H1 (cell line): ENCODE results near the gene TFPT. TPM values are rescaled to one million over a fixed set of nuclear protein-coding genes. Genes with fewer than 3 reads are reported as not detected.

Experiments used
- CTCF ChIA-PET: fragments of 300-600 bp; sonication (Branson Sonifier 250); formaldehyde crosslinking; loops from one replicate; lab custom pipeline; 2021; ENCODE audit not compliant: partially characterized antibody; lab: Charles Lee
- POLR2A ChIA-PET: fragments of 300-600 bp; sonication (Branson Sonifier 250); formaldehyde crosslinking; loops from one replicate; lab custom pipeline; 2021; ENCODE audit warnings: inconsistent platforms; ENCODE audit not compliant: partially characterized antibody; lab: Charles Lee
- DNase-seq, 2 experiments: peaks; one replicate each; pipeline versions ENCODE4 v3.0.0 to v3.0.0-alpha.2; 2010 to 2022; ENCODE audit warnings: low spot score in 2 of 2, low read depth in 1 of 2, mixed read lengths in 1 of 2
- FAIRE-seq: peaks from 2 replicates; lab custom pipeline; 2011; peaks lifted over from hg19 to GRCh38; lab: Jason Lieb, UNC
- H2AFZ ChIP-seq: 2 replicates; pipeline ENCODE4 v1.8.1; 2012; ENCODE audit warnings: low read length, inconsistent platforms
- H2AK5ac ChIP-seq: 2 replicates; pipeline ENCODE4 v1.6.1; 2013; ENCODE audit warnings: low read depth, low read length
- H2BK120ac ChIP-seq: replicated peaks from 2 replicates; pipeline ENCODE3; 2013; ENCODE audit warnings: low read depth, low read length, inconsistent platforms
- H2BK12ac ChIP-seq: 2 replicates; pipeline ENCODE4 v1.6.1; 2013; ENCODE audit warnings: low read depth, low read length
- H2BK15ac ChIP-seq: 2 replicates; pipeline ENCODE4 v1.6.1; 2013; ENCODE audit warnings: low read length
- H2BK20ac ChIP-seq: 2 replicates; pipeline ENCODE4 v1.6.1; 2013; ENCODE audit warnings: low read length
- H2BK5ac ChIP-seq: 2 replicates; pipeline ENCODE4 v1.6.1; 2013; ENCODE audit warnings: low read depth, low read length
- H3K14ac ChIP-seq: 2 replicates; pipeline ENCODE4 v1.6.1; 2013; ENCODE audit warnings: inconsistent platforms; ENCODE audit not compliant: insufficient read length
- H3K18ac ChIP-seq: 2 replicates; pipeline ENCODE4 v1.6.1; 2013; ENCODE audit warnings: low read length; ENCODE audit errors: extremely low read depth
- H3K23ac ChIP-seq: 2 replicates; pipeline ENCODE4 v1.6.1; 2013; ENCODE audit warnings: inconsistent platforms; ENCODE audit not compliant: insufficient read length
- H3K23me2 ChIP-seq: 2 replicates; pipeline ENCODE4 v1.6.1; 2013; ENCODE audit warnings: low read depth, low read length
- H3K27ac ChIP-seq: 2 replicates; pipeline ENCODE4 v1.6.1; 2011; ENCODE audit warnings: low read depth, low read length, inconsistent platforms
- H3K27me3 ChIP-seq, 4 experiments: replicated peaks in 1 of 4; 1 replicate in 1 of 4; 2 replicates in 3 of 4; pipeline versions ENCODE4 v1.6.1 to v1.8.1; 2011 to 2013; ENCODE audit warnings: low read length in 3 of 4, mild to moderate bottlenecking in 3 of 4, inconsistent platforms in 2 of 4, mixed read lengths in 2 of 4, moderate library complexity in 1 of 4; ENCODE audit not compliant: control insufficient read depth in 3 of 4, insufficient read depth in 3 of 4; ENCODE audit errors: extremely low read depth in 1 of 4
- H3K36me3 ChIP-seq, 4 experiments: 2 replicates each; pipeline versions ENCODE4 v1.6.1 to v1.8.1; 2011 to 2013; ENCODE audit warnings: mild to moderate bottlenecking in 4 of 4, low read length in 3 of 4, moderate library complexity in 2 of 4, control low read depth in 1 of 4, inconsistent platforms in 1 of 4; ENCODE audit not compliant: insufficient read depth in 4 of 4, control insufficient read depth in 2 of 4
- H3K4ac ChIP-seq: replicated peaks from 2 replicates; pipeline ENCODE3; 2013; ENCODE audit warnings: low read length, low read depth, mixed read lengths, inconsistent platforms; ENCODE audit not compliant: insufficient read length
- H3K4me1 ChIP-seq, 4 experiments: replicated peaks in 1 of 4; 1 replicate in 1 of 4; 2 replicates in 3 of 4; pipeline versions ENCODE4 v1.6.1 to v1.8.1; 2011 to 2013; ENCODE audit warnings: low read length in 3 of 4, inconsistent platforms in 2 of 4, mixed read lengths in 1 of 4; ENCODE audit not compliant: insufficient read depth in 4 of 4, control insufficient read depth in 3 of 4
- H3K4me2 ChIP-seq, 2 experiments: 2 replicates each; pipeline versions ENCODE4 v1.6.1 to v1.8.1; 2011 to 2013; ENCODE audit warnings: low read depth in 2 of 2, low read length in 2 of 2, control low read depth in 1 of 2, inconsistent platforms in 1 of 2, mild to moderate bottlenecking in 1 of 2; ENCODE audit not compliant: insufficient read depth in 1 of 2
- H3K4me3 ChIP-seq, 4 experiments: fragments of 200-600, 300-600 bp in 1 of 4; sonication (generic), shearing (Covaris generic), sonication (Bioruptor Twin) in 1 of 4; 2 replicates each; pipeline versions ENCODE4 v1.5.1 to v1.8.1; 2011 to 2016; ENCODE audit warnings: low read length in 4 of 4, low read depth in 3 of 4, control low read depth in 2 of 4, inconsistent platforms in 2 of 4, mild to moderate bottlenecking in 2 of 4, mixed read lengths in 1 of 4, moderate library complexity in 1 of 4; ENCODE audit not compliant: insufficient read depth in 2 of 4; ENCODE audit errors: extremely low read depth in 1 of 4
- H3K56ac ChIP-seq: replicated peaks from 2 replicates; pipeline ENCODE3; 2013; ENCODE audit warnings: low read depth, mild to moderate bottlenecking, mixed read lengths, low read length, inconsistent platforms; ENCODE audit not compliant: insufficient read length
- H3K79me1 ChIP-seq: 2 replicates; pipeline ENCODE4 v1.6.1; 2013; ENCODE audit warnings: low read depth, low read length, control low read depth
- H3K79me2 ChIP-seq, 2 experiments: 2 replicates each; pipeline versions ENCODE4 v1.6.1 to v1.8.1; 2012 to 2013; ENCODE audit warnings: low read length in 2 of 2, mild to moderate bottlenecking in 2 of 2, inconsistent platforms in 1 of 2; ENCODE audit not compliant: insufficient read depth in 2 of 2, control insufficient read depth in 1 of 2
- H3K9ac ChIP-seq, 4 experiments: replicated peaks in 1 of 4; 1 replicate in 1 of 4; 2 replicates in 3 of 4; pipeline versions ENCODE4 v1.6.1 to v1.8.1; 2011 to 2013; ENCODE audit warnings: low read depth in 3 of 4, low read length in 3 of 4, control low read depth in 2 of 4, mild to moderate bottlenecking in 2 of 4, moderate library complexity in 2 of 4, inconsistent platforms in 1 of 4; ENCODE audit errors: extremely low read depth in 1 of 4
- H3K9me3 ChIP-seq, 2 experiments: 2 replicates each; pipeline versions ENCODE4 v1.6.1 to v1.8.1; 2012 to 2013; ENCODE audit warnings: mild to moderate bottlenecking in 2 of 2, moderate library complexity in 2 of 2, control low read depth in 1 of 2, inconsistent platforms in 1 of 2, low read depth in 1 of 2, low read length in 1 of 2, mixed read lengths in 1 of 2; ENCODE audit not compliant: insufficient read depth in 2 of 2
- H4K20me1 ChIP-seq, 2 experiments: replicated peaks in 1 of 2; 2 replicates each; pipeline versions ENCODE3 to v1.8.1; 2011 to 2013; ENCODE audit warnings: inconsistent platforms in 2 of 2, low read length in 2 of 2, mild to moderate bottlenecking in 1 of 2; ENCODE audit not compliant: insufficient read depth in 2 of 2, control insufficient read depth in 1 of 2
- H4K5ac ChIP-seq: 2 replicates; pipeline ENCODE4 v1.6.1; 2013; ENCODE audit warnings: low read length, low read depth, mixed read lengths, inconsistent platforms; ENCODE audit not compliant: insufficient read length
- H4K8ac ChIP-seq: 2 replicates; pipeline ENCODE4 v1.8.0; 2013; ENCODE audit warnings: mild to moderate bottlenecking, moderate library complexity, low read length, inconsistent platforms; ENCODE audit not compliant: insufficient read depth; ENCODE audit errors: extremely low read depth
- H4K91ac ChIP-seq: replicated peaks from 2 replicates; pipeline ENCODE3; 2013; ENCODE audit warnings: low read length, mixed read lengths, inconsistent platforms; ENCODE audit not compliant: insufficient read length
- BACH1 ChIP-seq: IDR thresholded peaks from 2 replicates; pipeline ENCODE4 v1.6.1; 2012; ENCODE audit warnings: low read length, improper control_type of control experiment
- BCL11A ChIP-seq, 2 experiments: IDR thresholded peaks; one replicate each; pipeline ENCODE4 v1.6.1; 2011; ENCODE audit warnings: low read depth in 2 of 2, low read length in 2 of 2, mild to moderate bottlenecking in 2 of 2
- EP300 ChIP-seq, 2 experiments: IDR thresholded peaks; 1 replicate in 1 of 2; 2 replicates in 1 of 2; pipeline ENCODE4 v1.6.1; 2011 to 2012; ENCODE audit warnings: low read depth in 2 of 2, low read length in 2 of 2, mild to moderate bottlenecking in 2 of 2, borderline replicate concordance in 1 of 2, inconsistent platforms in 1 of 2, moderate library complexity in 1 of 2
- EZH2 ChIP-seq: fragments of 200-600 bp; sonication (generic); IDR thresholded peaks from 2 replicates; pipeline ENCODE4 v1.7.1; 2012; ENCODE audit warnings: low read depth, mild to moderate bottlenecking, moderate library complexity, low read length, inconsistent platforms; ENCODE audit not compliant: severe bottlenecking
- GABPA ChIP-seq: IDR thresholded peaks from 2 replicates; pipeline ENCODE4 v1.6.1; 2011; ENCODE audit warnings: mild to moderate bottlenecking, low read length, moderate library complexity, borderline replicate concordance; ENCODE audit not compliant: insufficient read depth
- JUN ChIP-seq: IDR thresholded peaks from 2 replicates; pipeline ENCODE4 v1.6.1; 2011; ENCODE audit warnings: low read depth, mild to moderate bottlenecking, improper control_type of control experiment, low read length
- RAD21 ChIP-seq, 2 experiments: IDR thresholded peaks in 1 of 2; conservative IDR thresholded peaks in 1 of 2; 2 replicates each; pipeline ENCODE4 v1.6.1; 2011; ENCODE audit warnings: low read depth in 2 of 2, low read length in 2 of 2, improper control_type of control experiment in 1 of 2, inconsistent platforms in 1 of 2, mild to moderate bottlenecking in 1 of 2, moderate library complexity in 1 of 2
- SIRT6 ChIP-seq: IDR thresholded peaks from one replicate; pipeline ENCODE4 v1.7.1; 2012; ENCODE audit warnings: low read length, inconsistent platforms
- SUZ12 ChIP-seq: fragments of 200-600 bp; sonication (generic); IDR thresholded peaks from 2 replicates; pipeline ENCODE4 v1.6.1; 2012; ENCODE audit warnings: mild to moderate bottlenecking, inconsistent platforms, low read length, moderate library complexity, mixed read lengths
- WGBS, 2 experiments: shearing (Covaris generic) in 1 of 2; methylation state at CpG; one replicate each; pipeline versions ENCODE4 v1.1.6 to v1.1.7; 2013 to 2015; ENCODE audit warnings: low lambda C conversion rate in 2 of 2, mixed read lengths in 2 of 2, inconsistent platforms in 1 of 2, low coverage in 1 of 2, missing lambda C conversion rate in 1 of 2; ENCODE audit not compliant: insufficient replicate concordance in 2 of 2, insufficient coverage in 1 of 2, insufficient read length in 1 of 2; ENCODE audit errors: extremely low coverage in 1 of 2, missing lambda C conversion rate in 1 of 2; 5-methylcytosine and 5-hydroxymethylcytosine counted together
- polyA plus RNA-seq, 7 experiments: library from polyadenylated mRNA; depleted of rRNA in 3 of 7; stranded (reverse) in 5 of 7; unstranded in 2 of 7; fragments of >200 nt in 5 of 7; fragments of 200-250 nt in 2 of 7; gene quantifications; 1 replicate in 5 of 7; 2 replicates in 1 of 7; 4 replicates in 1 of 7; pipeline versions ENCODE4 v1.2.1 to v1.2.3, GENCODE V29; 2011 to 2013; ENCODE audit warnings: missing spikeins in 2 of 7, mixed read lengths in 2 of 7
- total RNA-seq: library from RNA; stranded (reverse); fragmentation: NEBNext Ultra II Directional; extraction: Animal tissue kit (Norgen Biotek cat#: 25700); gene quantifications from 2 replicates; pipeline ENCODE4 v1.2.1, GENCODE V29; 2021

TFPT gene
- total and polyA plus RNA-seq, 2 of the 8 experiments (the other 6 are each of a cell fraction or from before 2014, with no cell fraction given) = 10.4 to 17.7 TPM

- H3K79me2 ChIP-seq = no peaks in the 10 kb centered on the region
- peaks cover 0 to 11% of the 10 kb centered on the region in 2 experiments for H4K20me1 ChIP-seq
- H4K91ac ChIP-seq = no peak overlapping the region
- peaks cover 12% of the 10 kb centered on the region for H3K23me2 ChIP-seq
- H2AK5ac ChIP-seq = 0 out of 2 replicates have a peak overlapping the region, but pooled peaks have one; percentile 65
- H3K4me2 ChIP-seq = no peak overlapping the region; a peak in 1 of 4 replicates
- H2AFZ ChIP-seq = no peak overlapping the region
- H3K4me1 ChIP-seq = peaks cover 0 to 19% (median 8%) of the 10 kb centered on the region in 4 experiments; a peak in 4 of 7 replicates
- no peak overlapping the region for H3K23ac ChIP-seq
- H4K8ac ChIP-seq = no peak overlapping the region
- H3K14ac ChIP-seq = no peak overlapping the region
- no peak overlapping the region for H2BK120ac ChIP-seq
- H2BK15ac ChIP-seq = no peak overlapping the region
- H3K4ac ChIP-seq = no peak overlapping the region
- H3K27ac ChIP-seq = no peak overlapping the region; the same call in 1 of the 2 replicates
- H3K56ac ChIP-seq = no peak overlapping the region
- H3K9ac ChIP-seq = no peak overlapping the region
- H2BK5ac ChIP-seq = no peak overlapping the region
- H3K4me3 ChIP-seq = no peak overlapping the region
- no peak overlapping the region for H3K18ac ChIP-seq
- ChIA-PET POLR2A (interaction anchor here (0.6 to 4.0 kb wide), 11 partner anchors 9 to 50 kb away, joined by 3 to 28 read pairs (median 7); partner anchors contain the start of genes CNOT3, PRPF31, RPS9 and TFPT), CTCF (interaction anchor here (0.9 kb wide), 1 partner anchor 88 kb away, joined by 3 read pairs; no protein-coding TSS in a partner anchor)
- no peaks in the 10 kb centered on the region for H3K36me3 ChIP-seq
- FAIRE-seq (no peak), DNase-seq (no peak)
- H3K79me1 ChIP-seq = 0 out of 2 replicates have a peak, but pooled peaks cover 3% of the 10 kb centered on the region
- peaks cover 0 to 10% (median 4%) of the 10 kb centered on the region in 4 experiments; a peak in 4 of 7 replicates for H3K27me3 ChIP-seq
- H3K9me3 ChIP-seq = no peaks in the 10 kb centered on the region
- 87% methylated on average over 25 of the region's 25 CpGs; no CpG with 5 or more reads in 1 of the 2 experiments for WGBS, 2 experiments
- no peak overlapping the region for H2BK12ac ChIP-seq
- no peak overlapping the region for H2BK20ac ChIP-seq
- H4K5ac ChIP-seq = no peak overlapping the region
- TF ChIP-seq SIRT6 = no peak
- TF ChIP-seq EZH2 = no peak
- TF ChIP-seq GABPA = no peak
- TF ChIP-seq BACH1 = no peak
- no peak for TF ChIP-seq RAD21 (IDR thresholded peaks at IDR 0.05 in 1 of 2, conservative IDR thresholded peaks at IDR 0.05 in 1 of 2; ENCODE audit: low read depth in 2 of 2, low read length in 2 of 2)
- TF ChIP-seq EP300 (IDR thresholded peaks at IDR 0.05; ENCODE audit: borderline replicate concordance in 1 of 2, low read depth in 2 of 2, low read length in 2 of 2) = no peak
- no peak for TF ChIP-seq SUZ12
- TF ChIP-seq BCL11A (IDR thresholded peaks at IDR 0.05; ENCODE audit: low read depth in 2 of 2, low read length in 2 of 2) = no peak
- TF ChIP-seq JUN = no peak
Measured at GRCh38 chr19:54165222-54165621, 49.8 kb upstream of the TFPT start.
